CD4-positive, alpha-beta T cell treated with Interleukin-17A for 4 hours (primary cell): ENCODE measurements around the gene HIBCH.
"Not testable (repeated sequence)": the region's sequence is repeated elsewhere in the genome, so short reads cannot be mapped to it uniquely, and the experiment has no call there.

ENCODE experiments used
- DNase-seq: peaks from one replicate; pipeline ENCODE4 v3.0.0-alpha.2; 2020; ENCODE audit warnings: mixed read lengths

HIBCH gene

DNA sequence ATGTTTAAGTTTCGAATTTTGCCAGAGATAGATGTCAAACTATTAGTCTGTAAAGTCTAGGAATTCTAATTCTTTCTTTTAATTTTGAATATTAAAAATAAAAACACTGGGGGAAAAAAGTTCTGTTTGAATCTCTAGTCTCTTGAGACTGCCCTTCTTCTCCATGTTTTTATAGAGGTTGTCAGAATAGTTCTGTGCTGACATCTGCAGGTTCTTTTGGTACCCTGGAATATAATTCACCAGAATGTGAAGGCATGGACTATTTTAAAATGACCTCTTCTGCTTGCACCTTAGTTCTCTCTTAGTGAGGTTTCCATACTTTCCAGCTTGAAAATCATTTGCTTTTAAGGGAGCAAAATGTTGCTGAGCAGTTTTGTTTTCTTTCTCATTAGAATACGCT is 136.1 kb downstream of the HIBCH start:
- DNase-seq, result no peak

DNA sequence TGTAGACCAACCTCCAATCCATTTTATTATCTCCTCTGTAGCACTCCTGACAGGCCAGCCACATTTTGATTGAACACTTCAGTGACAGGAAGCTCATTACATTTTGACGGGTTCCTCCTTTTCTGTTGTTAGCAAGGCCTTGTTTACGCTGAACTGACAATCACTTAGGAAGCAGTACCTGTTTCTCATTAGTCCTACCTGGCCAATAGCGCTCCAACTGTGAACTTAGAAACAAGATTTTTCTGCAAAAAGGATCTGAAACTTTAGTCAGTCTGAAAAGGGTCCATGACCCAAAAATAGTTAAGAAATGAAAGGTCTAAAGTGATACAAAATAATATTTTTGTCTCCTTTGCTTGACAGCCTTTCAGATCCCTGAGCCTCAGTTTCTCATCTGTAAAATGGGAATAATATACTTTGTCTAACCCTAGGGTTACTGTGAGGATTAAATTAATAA is 137.5 kb downstream of the HIBCH start:
- DNase-seq, result no peak

DNA sequence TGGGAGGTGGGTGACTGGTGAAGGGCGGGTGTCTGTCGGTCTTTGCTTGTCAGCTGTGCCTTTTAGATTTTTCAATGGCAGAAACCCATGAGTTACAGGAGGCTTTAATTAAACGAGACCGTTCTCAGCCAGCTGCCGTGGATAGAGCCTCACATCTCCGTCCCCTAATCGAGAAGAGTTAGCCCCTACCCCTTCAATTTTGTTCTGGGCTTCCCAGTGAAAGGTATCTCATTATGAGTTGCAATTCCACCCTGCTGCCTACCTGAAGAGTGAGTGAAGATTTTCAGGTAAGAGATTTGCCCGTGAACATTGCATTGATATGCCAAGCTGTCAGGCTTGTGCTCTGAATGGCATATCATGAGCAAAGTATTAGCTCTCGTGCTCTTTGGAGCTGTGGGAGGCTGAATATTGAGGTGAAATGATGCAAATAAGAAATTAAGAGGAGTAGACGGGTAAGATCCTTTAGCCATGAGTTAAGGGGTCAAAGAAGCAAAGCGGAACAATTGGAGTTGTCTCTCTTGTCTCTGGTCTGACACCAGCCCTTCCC is 138.4 kb downstream of the HIBCH start:
- no peak for DNase-seq

DNA sequence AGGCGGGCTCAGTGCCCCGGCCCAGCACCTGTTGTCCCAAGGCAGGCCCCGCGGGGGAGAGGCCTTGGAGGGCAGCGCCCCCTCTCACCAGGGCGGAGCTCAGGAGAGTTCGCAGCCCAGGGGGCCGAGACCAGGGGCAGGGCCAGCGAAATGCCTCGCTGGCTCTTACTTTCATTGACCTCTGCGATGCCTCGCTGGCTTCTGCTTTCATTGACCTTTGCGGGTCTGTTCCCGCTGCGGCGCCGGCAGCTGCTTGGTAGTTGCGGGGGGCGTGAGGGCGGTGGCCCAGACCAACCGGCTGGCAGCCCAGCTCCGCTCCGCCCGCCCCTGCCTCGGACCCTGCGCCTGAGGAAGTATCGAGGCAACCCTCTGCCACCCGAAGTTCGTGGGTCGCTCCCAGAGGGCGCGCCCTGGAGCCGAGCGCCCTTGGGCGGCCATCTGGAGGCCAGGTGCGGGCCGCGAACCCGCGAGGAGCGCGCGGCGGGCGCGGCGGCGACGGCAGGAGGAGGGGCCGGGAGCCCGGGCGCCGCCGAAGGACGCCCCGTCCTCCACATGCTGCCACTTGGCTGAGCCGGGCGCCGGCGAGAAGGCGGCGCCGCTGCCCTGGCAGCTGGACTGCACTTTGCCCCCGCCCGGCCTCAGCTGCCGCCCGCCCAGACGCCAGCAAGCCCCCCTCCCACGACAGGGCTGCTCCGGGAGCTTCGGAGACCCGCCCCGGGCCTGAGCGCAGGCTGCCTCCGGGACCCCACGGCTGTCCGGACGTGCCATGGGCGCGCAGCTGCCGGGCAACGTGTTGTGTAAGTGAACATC is 139.1 kb downstream of the HIBCH start:
- peak; percentile 11 for DNase-seq

DNA sequence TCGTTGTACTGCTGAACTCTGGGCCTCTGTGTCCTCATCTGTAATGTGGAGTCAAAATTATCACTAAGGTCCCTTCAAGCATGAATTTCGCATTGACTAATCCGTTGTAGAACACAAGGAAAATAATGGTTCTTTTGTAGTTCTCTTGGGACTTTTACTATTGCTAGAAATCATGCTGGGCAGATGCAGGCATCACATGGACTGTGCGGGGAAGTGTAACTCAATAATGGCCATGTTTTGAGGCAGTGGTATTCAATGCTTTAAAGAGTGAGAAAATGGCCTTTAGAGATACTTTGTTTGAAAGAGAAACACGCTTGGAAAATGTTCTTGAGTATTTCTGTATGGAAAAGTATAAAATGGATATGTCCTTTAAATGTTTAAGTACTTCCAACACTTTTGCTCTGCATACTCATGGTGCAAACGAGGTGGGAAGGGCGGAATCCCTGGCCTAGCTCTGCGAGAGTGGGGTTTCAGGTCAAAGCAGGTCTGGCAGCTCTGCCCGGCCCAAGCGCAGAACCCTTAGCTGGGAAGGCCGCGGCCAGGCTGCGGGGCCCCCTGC is 139.8 kb downstream of the HIBCH start:
- no peak for DNase-seq

DNA sequence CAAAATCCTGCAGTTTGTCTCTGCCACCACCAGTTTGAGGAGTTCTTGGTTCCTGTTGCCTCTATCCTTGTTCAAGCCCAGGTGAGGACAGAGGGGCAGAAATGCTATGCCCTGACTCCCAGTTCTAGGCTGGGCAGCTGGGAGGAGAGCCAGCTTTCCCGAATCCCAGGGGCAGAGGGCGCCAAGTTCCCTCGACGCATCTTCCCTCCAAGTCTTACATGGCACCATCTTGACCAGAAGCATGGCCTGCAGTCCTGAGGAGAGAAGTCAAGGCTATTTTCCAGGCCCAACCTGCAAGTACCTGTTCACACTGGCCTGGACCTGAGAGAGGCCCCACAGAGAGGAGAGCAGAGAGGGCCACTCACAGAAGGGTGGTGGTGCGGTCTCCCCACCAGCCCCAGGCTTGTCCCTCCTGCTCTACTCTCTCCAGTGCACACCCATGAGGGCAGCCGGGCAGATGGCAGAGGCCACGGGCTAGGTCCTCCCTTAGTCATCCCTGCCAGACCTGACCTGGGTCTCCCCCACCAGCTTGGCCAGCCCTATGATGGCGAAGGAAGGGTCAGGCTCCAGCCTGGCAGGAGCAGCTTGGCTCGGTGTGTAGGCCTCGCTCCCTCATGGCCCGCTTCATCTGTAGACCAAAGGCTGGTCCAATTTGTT is 141.4 kb downstream of the HIBCH start:
- DNase-seq, result no peak

DNA sequence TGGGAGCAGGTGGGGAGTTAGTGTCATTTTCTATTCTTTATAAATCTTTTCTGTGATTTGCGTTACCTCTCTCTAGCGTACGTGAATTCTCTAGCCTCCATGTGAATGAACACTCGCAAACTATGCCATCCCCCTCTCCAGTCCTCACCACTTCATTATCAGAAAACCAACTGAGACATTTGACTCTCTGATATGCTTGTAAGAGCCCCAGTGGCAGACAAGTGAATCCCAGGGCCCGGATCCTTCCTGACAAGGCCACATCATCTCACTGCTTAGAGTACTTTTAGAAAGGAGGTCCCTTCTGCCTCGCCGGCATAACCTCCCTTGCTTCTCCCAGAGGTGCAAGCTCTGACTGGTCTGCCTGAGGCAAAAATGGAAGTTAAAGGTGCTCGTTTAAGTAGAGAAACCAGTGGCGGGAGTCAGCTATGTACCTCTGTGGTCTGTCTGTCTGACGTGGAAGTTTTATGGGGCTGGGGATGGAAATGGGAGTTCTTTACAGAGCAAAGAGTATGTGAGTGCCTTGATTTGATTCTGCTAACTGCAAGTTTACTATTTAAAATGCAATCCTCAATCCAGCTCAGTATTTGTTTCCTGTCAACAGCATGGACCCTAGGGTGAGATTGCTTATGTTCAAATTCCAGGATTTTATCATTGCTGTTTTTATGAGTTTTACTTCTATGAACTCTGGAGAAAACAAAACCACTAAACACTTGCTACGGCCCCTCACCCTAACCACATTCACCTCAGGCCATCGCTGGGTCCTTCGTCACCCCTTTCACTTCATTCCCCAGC is 142.2 kb downstream of the HIBCH start:
- no peak for DNase-seq

DNA sequence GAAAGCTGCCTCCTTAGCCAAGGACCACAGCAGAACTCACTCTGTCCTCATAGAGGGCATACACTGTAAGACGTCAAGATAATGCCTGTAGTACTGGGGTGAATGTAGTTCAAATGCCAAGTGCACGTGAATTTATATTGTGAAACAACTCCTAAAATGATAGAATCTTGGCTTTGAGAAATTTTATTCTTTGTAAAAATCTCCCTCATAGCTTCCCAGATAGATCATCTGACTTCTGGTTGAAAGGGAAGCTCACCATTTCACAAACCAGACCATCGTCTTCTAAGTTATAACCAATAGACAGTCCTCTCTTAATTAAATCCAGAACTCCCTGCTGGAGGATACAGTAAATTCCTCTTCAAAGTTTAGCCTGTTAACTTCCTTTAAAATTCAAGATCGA is 146.2 kb downstream of the HIBCH start:
- no peak for DNase-seq

DNA sequence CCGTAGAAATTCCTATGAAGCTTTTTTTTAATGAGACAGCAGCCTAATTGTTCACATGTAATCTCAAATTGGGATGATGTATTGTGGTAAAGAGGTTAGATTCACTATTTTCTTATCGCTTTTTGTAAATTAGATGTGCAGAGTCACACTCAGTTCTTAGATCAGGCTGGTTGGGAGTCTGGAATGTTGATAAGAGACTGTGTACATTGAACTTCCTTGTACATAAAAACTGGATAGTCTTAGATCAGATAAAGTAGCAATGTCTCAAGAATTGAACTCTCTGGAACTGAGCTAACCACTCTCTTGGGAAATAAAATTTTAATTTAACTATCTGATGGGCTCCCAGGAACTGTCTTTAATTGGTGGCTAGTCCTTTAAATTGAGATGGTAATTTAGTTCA is 149.0 kb downstream of the HIBCH start:
- DNase-seq, result no peak

DNA sequence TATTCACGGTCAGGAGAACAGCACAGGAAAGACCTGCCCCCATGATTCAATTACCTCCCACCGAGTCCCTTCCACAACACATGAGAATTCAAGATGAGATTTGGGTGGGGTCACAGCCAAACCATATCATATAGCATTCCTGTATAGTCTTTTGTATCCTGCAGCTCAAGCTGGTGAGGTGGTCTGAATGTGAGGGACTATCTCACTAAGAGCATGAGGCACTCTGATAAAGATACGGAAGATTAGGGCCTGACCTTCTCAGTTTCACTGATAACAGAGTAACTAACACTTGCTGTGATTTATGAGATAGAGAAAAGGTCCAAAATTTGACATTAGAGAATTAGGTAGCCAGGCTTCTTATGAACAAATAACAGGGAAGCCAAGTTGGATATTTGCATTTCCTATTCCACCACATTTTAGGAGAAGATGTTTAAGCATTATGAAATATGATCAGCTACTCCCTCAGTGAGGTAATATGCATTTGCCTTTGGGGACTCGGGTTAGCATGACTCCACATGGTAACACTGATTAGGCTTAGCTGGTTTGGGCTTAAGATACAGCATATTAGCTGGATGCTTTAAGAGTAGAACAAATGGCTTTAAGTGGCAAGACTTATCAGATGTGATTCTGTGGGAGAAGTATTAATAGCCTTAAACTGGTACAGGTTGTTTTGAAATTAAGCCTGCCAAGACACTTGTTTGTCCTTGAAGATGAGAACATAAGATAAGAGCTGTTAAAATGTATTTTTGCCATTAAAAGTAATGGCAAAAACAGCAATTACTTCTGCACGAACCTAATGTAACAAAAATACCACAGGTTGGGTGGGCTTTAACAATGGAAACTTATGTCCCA is 150.2 kb downstream of the HIBCH start:
- no peak for DNase-seq

DNA sequence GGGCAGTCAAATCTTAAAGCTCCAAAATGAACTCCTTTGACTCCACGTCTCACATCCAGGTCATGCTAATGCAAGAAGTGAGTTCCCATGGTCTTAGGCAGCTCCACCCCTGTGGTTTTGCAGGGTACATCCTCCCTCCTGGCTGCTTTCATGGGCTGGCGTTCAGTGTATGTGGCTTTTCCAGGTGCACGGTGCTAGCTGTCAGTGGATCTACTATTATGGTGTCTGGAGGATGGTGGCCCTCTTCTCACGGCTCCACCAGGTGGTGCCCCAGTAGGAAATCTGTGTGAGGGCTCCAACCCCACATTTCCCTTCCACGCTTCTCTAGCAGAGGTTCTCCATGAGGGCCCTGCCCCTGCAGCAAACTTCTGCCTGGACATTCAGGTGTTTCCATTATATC is 151.9 kb downstream of the HIBCH start:
- no peak for DNase-seq

DNA sequence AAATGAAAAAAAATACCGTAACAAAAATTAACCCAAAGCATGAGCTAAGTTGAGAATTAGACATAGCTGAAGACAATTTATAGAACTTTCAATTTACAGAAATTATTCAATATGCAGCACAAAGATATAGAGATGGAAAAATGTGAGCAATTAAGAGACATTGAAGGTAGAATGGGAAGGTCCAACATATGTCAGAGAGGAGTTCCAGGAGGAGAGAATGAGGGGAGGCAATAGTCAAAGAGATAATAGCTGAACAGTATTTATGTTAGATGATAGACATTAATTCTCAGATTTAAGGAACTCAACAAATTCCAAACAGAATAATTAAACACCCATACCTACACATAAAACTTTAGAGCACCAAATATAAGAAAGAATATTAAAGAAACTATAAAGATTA is 154.1 kb downstream of the HIBCH start:
- DNase-seq, result no peak

DNA sequence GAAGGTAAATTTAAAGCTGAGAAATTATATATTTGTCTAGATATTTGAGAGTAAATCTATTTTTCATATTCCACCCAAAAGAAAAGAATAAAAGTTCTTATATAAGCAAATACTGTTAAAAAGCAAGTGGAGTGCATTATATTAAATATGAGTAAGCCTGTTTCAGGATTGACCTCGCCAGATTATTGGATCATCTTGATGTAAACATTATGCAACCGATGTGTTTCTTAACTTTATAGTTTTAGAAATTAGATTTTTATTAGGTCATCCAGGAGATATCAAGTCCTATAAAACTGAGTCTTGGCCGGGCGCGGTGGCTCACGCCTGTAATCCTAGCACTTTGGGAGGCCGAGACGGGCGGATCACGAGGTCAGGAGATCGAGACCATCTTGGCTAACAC is 156.8 kb downstream of the HIBCH start:
- no peak for DNase-seq

DNA sequence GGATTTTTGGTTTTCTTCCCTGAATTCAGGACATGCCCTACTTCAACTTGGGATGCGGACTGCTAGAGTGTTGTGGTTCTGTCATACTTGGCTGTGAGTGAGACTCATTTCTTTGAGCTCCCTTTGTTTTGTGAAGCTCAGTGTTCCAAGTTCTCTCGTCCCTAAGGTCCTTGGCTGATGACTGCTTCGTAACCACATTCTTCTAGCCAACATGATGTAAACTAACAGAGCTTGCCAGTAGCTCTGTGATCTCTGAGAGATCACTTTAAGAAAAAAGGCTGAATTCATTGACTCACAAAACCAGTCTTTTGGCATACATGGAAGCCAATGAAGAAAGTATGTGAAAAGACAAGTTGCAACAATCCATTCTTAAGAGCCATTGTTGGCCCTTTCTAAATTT is 160.2 kb downstream of the HIBCH start:
- DNase-seq, result no peak

DNA sequence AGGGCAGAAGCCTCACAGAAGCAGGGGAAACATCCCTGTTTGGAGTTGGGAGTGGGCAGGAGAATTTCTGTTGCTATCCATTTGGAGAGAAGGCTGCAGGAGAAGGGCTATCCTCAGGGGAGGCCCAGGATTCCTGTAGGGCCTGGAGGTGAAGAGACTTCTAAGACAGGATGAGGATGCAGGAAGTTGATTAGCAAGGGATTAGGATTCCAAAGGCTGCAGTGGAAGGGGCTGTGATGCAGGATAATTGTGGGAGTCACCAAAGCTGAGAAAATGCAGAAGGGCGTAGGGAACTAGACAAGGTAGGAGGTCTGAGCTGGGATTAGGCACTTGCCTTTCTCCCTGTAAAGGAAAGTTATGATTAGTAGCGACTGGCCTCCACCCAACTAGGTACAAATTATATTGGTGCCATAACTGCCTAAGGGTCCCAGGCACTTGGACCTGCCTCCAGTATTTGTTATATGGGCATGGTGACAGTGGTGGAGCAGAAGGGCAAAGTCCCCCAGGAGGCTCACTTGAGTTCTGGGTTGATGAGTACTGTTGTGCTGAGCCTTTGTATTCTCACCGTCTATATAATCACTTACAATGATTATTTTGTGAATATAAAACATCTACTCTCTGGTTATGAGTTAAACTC is 160.7 kb downstream of the HIBCH start:
- no peak for DNase-seq

DNA sequence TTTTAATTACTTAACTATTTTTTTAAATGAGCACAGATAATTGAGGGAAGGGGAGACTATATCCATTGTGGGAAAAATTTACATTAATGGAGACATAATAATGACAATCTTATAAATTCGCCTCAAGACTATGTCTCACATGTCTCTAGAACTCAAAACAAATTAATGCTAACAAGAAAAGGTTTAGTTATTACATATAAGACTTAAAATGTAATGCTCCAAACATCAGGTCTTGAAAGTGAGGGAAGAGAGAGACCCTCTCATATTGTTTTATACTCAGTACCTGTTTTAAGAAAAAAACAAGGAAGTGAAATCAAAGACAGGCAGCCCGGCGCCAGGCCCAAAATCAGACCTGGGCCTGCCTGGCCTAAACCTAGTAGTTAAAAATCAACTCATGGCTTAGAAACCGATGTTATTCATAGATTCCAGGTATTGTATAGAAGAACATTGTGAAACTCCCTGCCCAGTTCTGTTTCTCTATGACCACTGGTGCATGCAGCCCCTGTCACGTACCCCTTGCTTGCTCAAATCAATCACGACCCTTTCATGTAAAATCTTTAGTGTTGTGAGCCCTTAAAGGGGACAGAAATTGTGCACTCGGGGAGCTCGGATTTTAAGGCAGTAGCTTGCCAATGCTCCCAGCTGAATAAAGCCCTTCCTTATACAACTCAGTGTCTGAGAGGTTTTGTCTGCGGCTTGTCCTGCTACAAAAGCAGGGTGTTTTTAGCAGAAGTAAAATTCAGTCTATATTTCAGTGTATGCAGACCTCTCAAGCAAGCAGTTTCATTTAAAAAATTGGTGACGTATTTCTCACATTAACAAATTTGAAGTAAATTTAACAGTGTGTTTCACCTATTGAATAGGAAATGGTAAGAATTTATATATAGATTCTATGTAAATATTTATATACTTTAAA is 161.8 kb downstream of the HIBCH start:
- not testable (repeated sequence) for DNase-seq

DNA sequence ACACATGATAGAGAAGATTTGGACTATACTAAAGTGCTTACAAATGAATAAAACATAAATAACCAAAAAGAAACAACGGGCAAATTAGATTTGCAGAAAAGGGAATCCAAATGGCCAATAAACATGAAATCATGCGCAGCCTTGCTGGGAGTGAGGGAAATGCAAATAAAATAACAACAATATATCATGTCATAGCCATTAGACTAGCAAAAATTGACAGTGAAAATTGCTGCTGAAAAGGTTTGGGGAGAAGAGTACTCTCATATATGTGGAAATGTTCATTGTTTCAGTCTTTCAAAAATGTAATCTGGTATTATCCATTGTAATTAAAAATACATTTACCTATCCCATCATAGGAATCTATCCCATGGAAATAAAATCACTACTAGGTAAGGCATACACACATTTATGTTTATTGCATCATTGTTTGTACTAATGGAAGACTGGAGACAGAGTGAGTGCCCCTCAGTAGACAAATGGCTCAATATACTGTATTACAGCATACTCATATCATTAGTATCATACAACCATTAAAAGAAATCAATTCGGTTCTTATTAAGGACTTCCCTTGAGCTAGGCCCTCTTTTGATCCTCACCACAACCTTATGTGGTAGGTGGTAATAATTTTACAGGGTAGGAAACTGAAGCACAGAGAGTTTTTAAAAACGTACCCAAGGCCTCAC is 163.0 kb downstream of the HIBCH start:
- no peak for DNase-seq
